K562 (cell line): Measurements from ENCODE around the gene ENPP5. TPM values are rescaled to one million over a fixed set of nuclear protein-coding genes. Genes with fewer than 3 reads are reported as not detected.

Experiments used
- ATAC-seq: fragments of 200-7000 bp; cut with Tn5 transposase; 3 replicates; pipeline ENCODE4 v1.9.1; 2020; ENCODE audit warnings: moderate library complexity
- BruUV-seq: library from RNA; stranded (reverse); fragments of 400-500 nt; replicated peaks from 2 replicates; lab custom pipeline; 2021; lab: Mats Ljungman, UMichigan
- CTCF ChIA-PET: fragments of 300-600 bp; formaldehyde crosslinking; extraction: SDS; loops from one replicate; lab custom pipeline; 2021; ENCODE audit warnings: low intra/inter-chr PET ratio; lab: Yijun Ruan, JAX
- POLR2A ChIA-PET: fragments of 300-600, 350-650 bp; sonication (Branson Sonifier 250); formaldehyde crosslinking; extraction: SDS; loops from one replicate; lab custom pipeline; 2021; ENCODE audit warnings: antibody characterized with exemption, inconsistent platforms; lab: Yijun Ruan, JAX
- DNase-seq, 4 experiments: peaks; one replicate each; pipeline versions ENCODE4 v3.0.0 to v3.0.0-alpha.2; 2011 to 2018; ENCODE audit warnings: low spot score in 3 of 4, mixed read lengths in 3 of 4; ENCODE audit errors: extremely low read depth in 1 of 4
- FAIRE-seq: peaks from 2 replicates; lab custom pipeline; 2011; peaks lifted over from hg19 to GRCh38; lab: Jason Lieb, UNC
- H2AFZ ChIP-seq: 2 replicates; pipeline ENCODE4 v1.6.0; 2011; ENCODE audit warnings: low read depth, low read length, control low read depth, inconsistent platforms
- H3K27ac ChIP-seq: fragments of 200-600 bp; 3 replicates; pipeline ENCODE4 v1.8.0; 2011; ENCODE audit warnings: low read depth, mild to moderate bottlenecking, control low read depth, inconsistent platforms, low read length, moderate library complexity, mixed read lengths; ENCODE audit errors: extremely low read depth
- H3K27me3 ChIP-seq, 2 experiments: fragments of 300-600 bp in 1 of 2; 2 replicates in 1 of 2; 3 replicates in 1 of 2; pipeline versions ENCODE4 v1.6.0 to v1.8.0; 2011; ENCODE audit warnings: inconsistent platforms in 2 of 2, low read length in 2 of 2, mild to moderate bottlenecking in 1 of 2, mixed read lengths in 1 of 2, moderate library complexity in 1 of 2; ENCODE audit not compliant: control insufficient read depth in 2 of 2, insufficient read depth in 2 of 2
- H3K36me3 ChIP-seq: fragments of 300-600 bp; 3 replicates; pipeline ENCODE4 v1.8.0; 2011; ENCODE audit warnings: mild to moderate bottlenecking, low read length, inconsistent platforms; ENCODE audit not compliant: control insufficient read depth, insufficient read depth
- H3K4me1 ChIP-seq, 2 experiments: fragments of 200-600 bp in 1 of 2; replicated peaks in 1 of 2; 2 replicates in 1 of 2; 3 replicates in 1 of 2; pipeline versions ENCODE4 v1.5.1 to v1.8.0; 2011; ENCODE audit warnings: inconsistent platforms in 2 of 2, low read length in 2 of 2, mild to moderate bottlenecking in 1 of 2, mixed read lengths in 1 of 2, moderate library complexity in 1 of 2; ENCODE audit not compliant: control insufficient read depth in 2 of 2, insufficient read depth in 2 of 2
- H3K4me2 ChIP-seq: 2 replicates; pipeline ENCODE4 v1.6.1; 2011; ENCODE audit warnings: low read length, control low read depth, inconsistent platforms, mixed read lengths; ENCODE audit not compliant: insufficient read depth
- H3K4me3 ChIP-seq: fragments of 200-600 bp; sonication (generic), shearing (Covaris generic); 2 replicates; pipeline ENCODE4 v1.5.1; 2016; ENCODE audit warnings: control low read depth, inconsistent platforms
- H3K79me2 ChIP-seq: fragments of 200-600 bp; 3 replicates; pipeline ENCODE4 v1.8.0; 2011; ENCODE audit warnings: low read length, inconsistent platforms; ENCODE audit not compliant: control insufficient read depth, insufficient read depth
- H3K9ac ChIP-seq, 2 experiments: 2 replicates each; pipeline versions ENCODE4 v1.6.0 to v1.6.1; 2011; ENCODE audit warnings: low read depth in 2 of 2, low read length in 2 of 2, control low read depth in 1 of 2, inconsistent platforms in 1 of 2, mild to moderate bottlenecking in 1 of 2, mixed read lengths in 1 of 2; ENCODE audit not compliant: insufficient read depth in 1 of 2
- H3K9me1 ChIP-seq: one replicate; pipeline ENCODE4 v1.6.0; 2011; ENCODE audit warnings: inconsistent platforms, mild to moderate bottlenecking, low read length, moderate library complexity; ENCODE audit not compliant: control insufficient read depth, insufficient read depth
- H3K9me3 ChIP-seq: replicated peaks from 2 replicates; pipeline ENCODE4 v1.5.1; 2011; ENCODE audit warnings: low read depth, low read length, inconsistent platforms; ENCODE audit not compliant: control insufficient read depth, insufficient read depth
- H4K20me1 ChIP-seq: replicated peaks from 2 replicates; pipeline ENCODE4 v1.6.1; 2011; ENCODE audit warnings: low read length, inconsistent platforms, mixed read lengths; ENCODE audit not compliant: control insufficient read depth, insufficient read depth
- CEBPB ChIP-seq: fragments of 450-650 bp; IDR thresholded peaks from 2 replicates; pipeline ENCODE4 v1.6.1; 2016; ENCODE audit warnings: missing genetic modification characterization, missing compliant biosample characterization
- ELF4 ChIP-seq: fragments of 450-650 bp; formaldehyde crosslinking; IDR thresholded peaks from 2 replicates; pipeline ENCODE4 v1.4.0; 2022; ENCODE audit warnings: missing genetic modification characterization
- FOXK2 ChIP-seq, 2 experiments: fragments of 450-650 bp; IDR thresholded peaks in 1 of 2; conservative IDR thresholded peaks in 1 of 2; 2 replicates each; pipeline ENCODE4 v1.6.1; 2016; ENCODE audit warnings: low read depth in 2 of 2, mild to moderate bottlenecking in 1 of 2
- HNRNPLL ChIP-seq: fragments of 200-400 bp; formaldehyde crosslinking; IDR thresholded peaks from 2 replicates; pipeline ENCODE4 v1.6.1; 2017; ENCODE audit warnings: low read length, low read depth, mild to moderate bottlenecking; ENCODE audit not compliant: poor library complexity, severe bottlenecking
- NFYB ChIP-seq: IDR thresholded peaks from 2 replicates; pipeline ENCODE4 v1.6.1; 2011; ENCODE audit warnings: mild to moderate bottlenecking, moderate library complexity; ENCODE audit not compliant: insufficient read length; ENCODE audit errors: extremely low read depth
- ZMIZ1 ChIP-seq, 2 experiments: fragments of 150-350 bp in 1 of 2; IDR thresholded peaks; 2 replicates each; pipeline ENCODE4 v1.6.1; 2012 to 2016; ENCODE audit warnings: low read depth in 2 of 2, low read length in 2 of 2, mild to moderate bottlenecking in 1 of 2, moderate library complexity in 1 of 2
- ZNF224 ChIP-seq: sonication (generic); formaldehyde crosslinking; IDR thresholded peaks from 2 replicates; pipeline ENCODE4 v1.8.0; 2022; ENCODE audit warnings: mild to moderate bottlenecking, missing genetic modification reagents
- ZNF316 ChIP-seq: fragments of 450-650 bp; IDR thresholded peaks from 2 replicates; pipeline ENCODE4 v1.6.1; 2016
- in situ Hi-C: fragments of 300-500 bp; cut with MboI; formaldehyde crosslinking; loops from 4 replicates; pipeline ENCODE4 v1.15.0; 2018; ENCODE audit warnings: inconsistent platforms, mixed read lengths
- intact Hi-C: fragments of 100-400 bp; cut with micrococcal nuclease; formaldehyde crosslinking; loops from 2 replicates; pipeline ENCODE4 v1.14.2; 2022
- polyA plus RNA-seq, 8 experiments: library from polyadenylated mRNA; depleted of rRNA in 4 of 8; stranded (reverse) in 5 of 8; unstranded in 3 of 8; fragments of >200 nt; fragmentation: Nextera tagmentation in 2 of 8; fragmentation: Illumina TruSeq in 1 of 8; extraction: Ambion mirVana in 2 of 8; extraction: Trizol in 1 of 8; gene quantifications; 2 replicates each; pipeline versions ENCODE4 v1.2.1 to v1.2.3, GENCODE V29; 2011 to 2014; ENCODE audit warnings: inconsistent platforms in 1 of 8, missing spikeins in 1 of 8
- total RNA-seq, 7 experiments: library from RNA; depleted of rRNA in 6 of 7; stranded (reverse); fragments of >200 nt in 6 of 7; fragmentation: Illumina TruSeq in 2 of 7; extraction: Trizol in 2 of 7; gene quantifications; 2 replicates each; pipeline versions ENCODE4 v1.2.1 to v1.2.3, GENCODE V29; 2011 to 2021; ENCODE audit warnings: low replicate concordance in 1 of 7

Gene ENPP5
- total and polyA plus RNA-seq, 9 of the 15 experiments (the other 6 are each of a cell fraction or from before 2014, with no cell fraction given), result not detected

- Histone ChIP-seq H3K27me3 (no peaks in the 10 kb centered on the region), H3K79me2 (no peaks in the 10 kb centered on the region), H2AFZ (no peak overlapping the region), H3K36me3 (no peaks in the 10 kb centered on the region), H3K9me1 (no peaks in the 10 kb centered on the region), H3K4me1 (no peaks in the 10 kb centered on the region), H4K20me1 (no peaks in the 10 kb centered on the region), H3K9ac (no peak overlapping the region), H3K4me2 (no peak overlapping the region), H3K4me3 (no peak overlapping the region), H3K9me3 (no peaks in the 10 kb centered on the region), H3K27ac (no peak overlapping the region)
- ChIA-PET CTCF (no interaction called here), POLR2A (no interaction called here)
- intact Hi-C loops, result no loop called here
- DNase-seq (no peak), FAIRE-seq (no peak), ATAC-seq (no peak)
- no TSS peak for BruUV-seq
- in situ Hi-C loops, result no loop called here
- 0 out of 2 replicates have a peak, but pooled peaks have one; percentile 12 for TF ChIP-seq ZNF316
- TF ChIP-seq FOXK2 (conservative IDR thresholded peaks at IDR 0.05 in 1 of 2, IDR thresholded peaks at IDR 0.05 in 1 of 2; ENCODE audit: low read depth in 2 of 2), result no peak
- no peak for TF ChIP-seq NFYB
- TF ChIP-seq CEBPB (tag), result no peak
- TF ChIP-seq ZNF224 (CRISPR knock-in tag), result no peak
Measured at GRCh38 chr6:46159229-46159628, 11.6 kb downstream of the ENPP5 start.

GRCh38 chr6:46156701-46157100, 14.1 kb downstream of the ENPP5 start:
- CTCF ChIA-PET, result no interaction called here
- H3K9ac ChIP-seq, result no peak overlapping the region
- no peaks in the 10 kb centered on the region for H3K27me3 ChIP-seq
- H3K4me3 ChIP-seq, result no peak overlapping the region
- in situ Hi-C loops, result no loop called here
- H3K79me2 ChIP-seq, result no peaks in the 10 kb centered on the region
- H3K36me3 ChIP-seq, result no peaks in the 10 kb centered on the region
- no peaks in the 10 kb centered on the region for H4K20me1 ChIP-seq
- H3K4me1 ChIP-seq, result no peaks in the 10 kb centered on the region
- no peak overlapping the region for H3K4me2 ChIP-seq
- no peaks in the 10 kb centered on the region for H3K9me1 ChIP-seq
- ATAC-seq, result no peak
- FAIRE-seq, result no peak
- no peak overlapping the region for H3K27ac ChIP-seq
- DNase-seq, result no peak
- intact Hi-C loops, result no loop called here
- POLR2A ChIA-PET, result no interaction called here
- H2AFZ ChIP-seq, result no peak overlapping the region
- no TSS peak for BruUV-seq
- no peaks in the 10 kb centered on the region for H3K9me3 ChIP-seq
- TF ChIP-seq ZMIZ1 (IDR thresholded peaks at IDR 0.05; ENCODE audit: low read depth in 2 of 2, low read length in 2 of 2), result no peak
- no peak for TF ChIP-seq ELF4 (CRISPR knock-in tag)
- TF ChIP-seq HNRNPLL, result no peak
